NCI-H82 (cell line): ENCODE measurements around the gene NECAB2.
"Not testable (repeated sequence)": the region's sequence is repeated elsewhere in the genome, so short reads cannot be mapped to it uniquely, and the experiment has no call there.

Source experiments
- DNase-seq: peaks from one replicate; lab custom pipeline; 2025; lab: John Stamatoyannopoulos, UW

NECAB2 gene

GRCh38 chr16:83936581-83937165 lies 31.4 kb upstream of the NECAB2 start:
- DNase-seq, result peak; percentile 46

- DNase-seq, result no peak
Observed at GRCh38 chr16:83937267-83937666, 30.8 kb upstream of the NECAB2 start.

- no peak for DNase-seq
Observed at GRCh38 chr16:83937922-83938885, 29.8 kb upstream of the NECAB2 start.

- no peak for DNase-seq
Observed at GRCh38 chr16:83939266-83939855, 28.7 kb upstream of the NECAB2 start.

- DNase-seq, result no peak
Observed at GRCh38 chr16:83940119-83940518, 27.9 kb upstream of the NECAB2 start.

- DNase-seq, result peak; percentile 71
Observed at GRCh38 chr16:83940630-83941378, 27.2 kb upstream of the NECAB2 start.

GRCh38 chr16:83941546-83941945 lies 26.5 kb upstream of the NECAB2 start:
- not testable (repeated sequence) for DNase-seq

- DNase-seq, result no peak
Observed at GRCh38 chr16:83942074-83942473, 26.0 kb upstream of the NECAB2 start.

- no peak for DNase-seq
Observed at GRCh38 chr16:83942815-83943515, 25.1 kb upstream of the NECAB2 start.

GRCh38 chr16:83943516-83944050 lies 24.5 kb upstream of the NECAB2 start:
- DNase-seq, result no peak

GRCh38 chr16:83945587-83945986 lies 22.5 kb upstream of the NECAB2 start:
- no peak for DNase-seq

GRCh38 chr16:83946154-83946780 lies 21.8 kb upstream of the NECAB2 start:
- no peak for DNase-seq

GRCh38 chr16:83946781-83947566 lies 21.1 kb upstream of the NECAB2 start:
- no peak for DNase-seq

- DNase-seq, result no peak
Observed at GRCh38 chr16:83947642-83948234, 20.3 kb upstream of the NECAB2 start.

- no peak for DNase-seq
Observed at GRCh38 chr16:83948914-83949723, 18.9 kb upstream of the NECAB2 start.

- no peak for DNase-seq
Observed at GRCh38 chr16:83949724-83950001, 18.4 kb upstream of the NECAB2 start.

GRCh38 chr16:83950862-83951399 lies 17.1 kb upstream of the NECAB2 start:
- peak; percentile 20 for DNase-seq

GRCh38 chr16:83951544-83951943 lies 16.5 kb upstream of the NECAB2 start:
- no peak for DNase-seq

GRCh38 chr16:83952587-83952939 lies 15.5 kb upstream of the NECAB2 start:
- DNase-seq, result no peak
